ENCODE measurements around the gene MSH4. TPM values are rescaled to one million over a fixed set of nuclear protein-coding genes. Genes with fewer than 3 reads are reported as not detected.

Gene MSH4
- total and polyA plus RNA-seq, 3 donors from 2014 or later, result 4.6 to 8.2 (median 5.5) TPM

DNA sequence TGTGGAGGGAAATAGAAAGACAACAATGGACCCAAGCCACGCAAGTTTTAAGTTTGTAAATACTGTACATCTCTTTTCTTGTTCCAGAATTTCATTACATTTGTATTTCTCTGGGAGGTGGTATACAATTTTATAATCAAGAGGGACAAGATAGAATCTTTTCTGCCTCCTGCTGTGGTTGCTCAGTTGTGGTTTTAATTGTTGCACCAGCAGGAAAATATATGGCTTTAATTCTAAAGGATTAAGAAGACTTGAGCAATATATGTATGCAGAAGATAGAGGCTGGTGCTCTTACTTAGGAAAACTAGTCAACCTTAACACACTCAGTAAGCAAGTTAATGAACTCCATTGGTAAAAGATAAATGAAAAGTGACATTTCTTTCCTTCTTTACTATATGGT, 155.3 kb downstream of the MSH4 start:
- no peak for DNase-seq
- H3K27ac ChIP-seq, result no peak overlapping the region
- no peaks in the 10 kb centered on the region for H3K9me3 ChIP-seq
- 87 to 90% methylated on average over 1 of the region's 1 CpG for WGBS, 2 donors
- H3K27me3 ChIP-seq, result no peaks in the 10 kb centered on the region
- H3K4me1 ChIP-seq, result no peaks in the 10 kb centered on the region
- intact Hi-C loops (cut with DNase I; ENCODE audit: low total_unique reads), result no loop called here
- TF ChIP-seq, protein P1, sequence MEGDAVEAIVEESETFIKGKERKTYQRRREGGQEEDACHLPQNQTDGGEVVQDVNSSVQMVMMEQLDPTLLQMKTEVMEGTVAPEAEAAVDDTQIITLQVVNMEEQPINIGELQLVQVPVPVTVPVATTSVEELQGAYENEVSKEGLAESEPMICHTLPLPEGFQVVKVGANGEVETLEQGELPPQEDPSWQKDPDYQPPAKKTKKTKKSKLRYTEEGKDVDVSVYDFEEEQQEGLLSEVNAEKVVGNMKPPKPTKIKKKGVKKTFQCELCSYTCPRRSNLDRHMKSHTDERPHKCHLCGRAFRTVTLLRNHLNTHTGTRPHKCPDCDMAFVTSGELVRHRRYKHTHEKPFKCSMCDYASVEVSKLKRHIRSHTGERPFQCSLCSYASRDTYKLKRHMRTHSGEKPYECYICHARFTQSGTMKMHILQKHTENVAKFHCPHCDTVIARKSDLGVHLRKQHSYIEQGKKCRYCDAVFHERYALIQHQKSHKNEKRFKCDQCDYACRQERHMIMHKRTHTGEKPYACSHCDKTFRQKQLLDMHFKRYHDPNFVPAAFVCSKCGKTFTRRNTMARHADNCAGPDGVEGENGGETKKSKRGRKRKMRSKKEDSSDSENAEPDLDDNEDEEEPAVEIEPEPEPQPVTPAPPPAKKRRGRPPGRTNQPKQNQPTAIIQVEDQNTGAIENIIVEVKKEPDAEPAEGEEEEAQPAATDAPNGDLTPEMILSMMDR (IDR thresholded peaks at IDR 0.05), result no peak
- no peak for TF ChIP-seq POLR2A (IDR thresholded peaks at IDR 0.05)
- no peak overlapping the region for H3K4me3 ChIP-seq
- H3K36me3 ChIP-seq (ENCODE audit: low read depth, missing control alignments), result no peaks in the 10 kb centered on the region

DNA sequence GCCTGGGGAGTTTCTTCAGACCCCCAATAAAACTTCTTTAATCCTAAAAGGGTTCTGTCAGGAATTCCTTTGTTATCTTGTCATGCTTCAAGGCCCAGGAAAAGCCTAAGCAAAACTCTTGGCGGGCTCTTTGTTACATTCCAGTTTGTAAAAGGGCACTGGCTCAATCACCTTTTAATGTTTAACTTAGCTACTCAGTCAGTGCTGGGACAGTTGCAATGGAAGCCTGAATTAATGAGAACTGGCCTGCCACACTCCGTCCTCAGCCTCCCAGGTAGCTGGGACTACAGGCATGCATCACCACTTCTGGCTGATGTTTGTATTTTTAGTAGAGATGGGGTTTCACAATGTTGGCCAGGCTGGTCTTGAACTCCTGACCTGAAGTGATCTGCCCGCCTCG, 156.8 kb downstream of the MSH4 start:
- intact Hi-C loops (cut with DNase I; ENCODE audit: low total_unique reads), result no loop called here
- no peaks in the 10 kb centered on the region for H3K4me1 ChIP-seq
- no peaks in the 10 kb centered on the region for H3K36me3 ChIP-seq (ENCODE audit: low read depth, missing control alignments)
- no peak for TF ChIP-seq POLR2A (IDR thresholded peaks at IDR 0.05)
- TF ChIP-seq, protein P1 (IDR thresholded peaks at IDR 0.05), result no peak
- no peak overlapping the region for H3K4me3 ChIP-seq
- WGBS, 2 donors, result 81 to 85% methylated on average over 4 of the region's 4 CpGs
- H3K27ac ChIP-seq, result no peak overlapping the region
- no peaks in the 10 kb centered on the region for H3K9me3 ChIP-seq
- no peak for DNase-seq
- H3K27me3 ChIP-seq, result no peaks in the 10 kb centered on the region

DNA sequence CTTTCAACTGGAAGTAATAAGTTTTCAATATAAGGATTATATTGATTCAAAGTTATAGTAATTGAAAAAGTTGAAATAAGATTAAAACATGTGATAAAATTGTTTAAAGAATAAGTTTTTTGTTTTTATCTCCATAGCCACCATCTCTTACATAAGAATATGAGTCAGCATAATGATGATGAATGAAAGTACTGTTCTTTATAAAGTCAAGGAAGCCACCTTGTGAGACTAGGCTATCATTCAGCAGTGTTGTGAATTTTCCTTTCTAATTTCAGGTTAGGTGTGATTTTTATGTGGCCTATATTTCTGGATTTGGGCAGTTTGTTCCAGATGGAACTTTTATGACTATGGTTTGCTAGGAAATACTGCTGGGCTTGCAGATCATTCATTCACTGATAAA, 157.9 kb downstream of the MSH4 start:
- Histone ChIP-seq H3K27ac (no peak overlapping the region), H3K36me3 (ENCODE audit: low read depth, missing control alignments) (no peaks in the 10 kb centered on the region), H3K4me3 (no peak overlapping the region), H3K27me3 (no peaks in the 10 kb centered on the region), H3K9me3 (no peaks in the 10 kb centered on the region), H3K4me1 (no peaks in the 10 kb centered on the region)
- TF ChIP-seq, protein P1 (IDR thresholded peaks at IDR 0.05), result no peak
- TF ChIP-seq POLR2A (IDR thresholded peaks at IDR 0.05), result no peak
- intact Hi-C loops (cut with DNase I; ENCODE audit: low total_unique reads), result no loop called here
- no peak for DNase-seq

Small RNAs within 50 kb of the gene (small RNA-seq; reads per million reads assigned to genes)
- gene SNORD45A (0 reads per million in 2 donors), gene SNORD45B (0 reads per million in 2 donors), gene SNORD45C (0 reads per million in 2 donors)

Other genes starting within 250 kb of the MSH4 start
- 1 to 10 TPM; 4.9 TPM for gene SLC44A5, start 185.8 kb upstream of the MSH4 start, total RNA-seq
- 10.6 TPM for gene SLC44A5, start 185.8 kb upstream of the MSH4 start, polyA plus RNA-seq (ENCODE audit: insufficient read depth, low read depth, low replicate concordance)
- 10 to 100 TPM; 57.7 to 77.6 TPM for gene ACADM, start 72.2 kb upstream of the MSH4 start, total RNA-seq
- gene ACADM, start 72.2 kb upstream of the MSH4 start, polyA plus RNA-seq (ENCODE audit: insufficient read depth, low read depth, low replicate concordance), result 67.9 TPM
- 10 to 100 TPM; 37.6 to 45.0 TPM for gene RABGGTB, start 10.6 kb upstream of the MSH4 start, total RNA-seq
- 31.3 TPM for gene RABGGTB, start 10.6 kb upstream of the MSH4 start, polyA plus RNA-seq (ENCODE audit: insufficient read depth, low read depth, low replicate concordance)
- 10 to 100 TPM; 16.7 to 18.7 TPM for gene ASB17, start 135.5 kb downstream of the MSH4 start, total RNA-seq
- 78.7 TPM for gene ASB17, start 135.5 kb downstream of the MSH4 start, polyA plus RNA-seq (ENCODE audit: insufficient read depth, low read depth, low replicate concordance)

All from testis (tissue), 3 donors.